ENCODE results near the gene PRRG4. TPM values are rescaled to one million over a fixed set of nuclear protein-coding genes. Genes with fewer than 3 reads are reported as not detected.

PRRG4 gene
- total and polyA plus RNA-seq, 7 donors, result 0.05 to 0.58 (median 0.15) TPM

DNA sequence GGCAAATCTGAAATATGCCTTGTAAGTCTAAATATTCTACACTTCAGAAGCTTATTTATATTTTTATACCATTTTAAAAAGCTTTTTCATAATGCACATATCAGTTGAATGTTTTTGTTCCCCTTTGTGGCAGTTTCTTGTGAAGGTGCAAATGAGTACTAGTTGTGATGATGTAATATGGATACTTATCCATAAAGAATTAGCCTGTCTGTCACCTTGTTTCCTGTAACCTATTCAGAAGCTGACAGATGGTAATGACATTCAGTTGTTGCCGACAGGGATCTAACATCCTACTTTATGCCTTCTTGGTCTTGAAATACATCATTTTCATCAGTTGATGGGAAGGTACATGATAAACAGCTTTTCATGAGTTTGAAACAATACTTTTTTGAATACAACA, 65.7 kb downstream of the PRRG4 start:
- no peak for ATAC-seq
- H3K4me1 ChIP-seq, result peaks cover 18% of the 10 kb centered on the region
- intact Hi-C loops (cut with DNase I), result loop anchor here in 1 of 2 donors (10.0 kb wide), 1 partner anchor 311 kb away; the partner anchor contains the start of gene EIF3M

DNA sequence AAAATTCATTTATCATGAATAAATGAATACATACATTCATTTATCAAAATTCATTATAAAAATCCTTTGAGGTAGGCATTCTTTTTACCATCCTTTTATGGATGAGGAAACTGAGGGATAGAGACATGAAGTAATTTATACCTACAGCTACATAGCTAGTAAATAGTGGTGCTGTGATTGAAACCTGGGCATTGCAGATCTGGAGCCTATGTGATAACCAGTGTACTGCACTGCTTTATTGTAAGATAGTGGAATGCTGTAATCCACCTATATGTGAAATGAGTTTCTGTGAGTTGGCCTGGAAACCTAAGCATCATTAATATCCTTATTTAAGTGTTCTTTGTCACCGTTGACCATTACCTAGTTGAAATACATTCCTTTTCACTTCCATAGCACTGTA, 67.4 kb downstream of the PRRG4 start:
- H3K9me3 ChIP-seq, result no peaks in the 10 kb centered on the region
- peaks cover 12% of the 10 kb centered on the region for H3K4me1 ChIP-seq
- no peak for ATAC-seq
- peaks cover 0 to 5% of the 10 kb centered on the region in 2 donors for H3K36me3 ChIP-seq (ENCODE audit: insufficient read depth in 1 of 2, low read depth in 1 of 2)
- WGBS, 3 donors, result 76 to 83% (median 77%) methylated on average over 1 of the region's 1 CpG
- no peak overlapping the region for H3K27ac ChIP-seq
- intact Hi-C loops (cut with DNase I), result loop anchor here in 1 of 2 donors (10.0 kb wide), 1 partner anchor 312 kb away; the partner anchor contains the start of gene EIF3M
- H3K27me3 ChIP-seq (ENCODE audit: insufficient read depth in 3 of 3, low read length in 2 of 3), result no peaks in the 10 kb centered on the region
- TF ChIP-seq, protein P1, sequence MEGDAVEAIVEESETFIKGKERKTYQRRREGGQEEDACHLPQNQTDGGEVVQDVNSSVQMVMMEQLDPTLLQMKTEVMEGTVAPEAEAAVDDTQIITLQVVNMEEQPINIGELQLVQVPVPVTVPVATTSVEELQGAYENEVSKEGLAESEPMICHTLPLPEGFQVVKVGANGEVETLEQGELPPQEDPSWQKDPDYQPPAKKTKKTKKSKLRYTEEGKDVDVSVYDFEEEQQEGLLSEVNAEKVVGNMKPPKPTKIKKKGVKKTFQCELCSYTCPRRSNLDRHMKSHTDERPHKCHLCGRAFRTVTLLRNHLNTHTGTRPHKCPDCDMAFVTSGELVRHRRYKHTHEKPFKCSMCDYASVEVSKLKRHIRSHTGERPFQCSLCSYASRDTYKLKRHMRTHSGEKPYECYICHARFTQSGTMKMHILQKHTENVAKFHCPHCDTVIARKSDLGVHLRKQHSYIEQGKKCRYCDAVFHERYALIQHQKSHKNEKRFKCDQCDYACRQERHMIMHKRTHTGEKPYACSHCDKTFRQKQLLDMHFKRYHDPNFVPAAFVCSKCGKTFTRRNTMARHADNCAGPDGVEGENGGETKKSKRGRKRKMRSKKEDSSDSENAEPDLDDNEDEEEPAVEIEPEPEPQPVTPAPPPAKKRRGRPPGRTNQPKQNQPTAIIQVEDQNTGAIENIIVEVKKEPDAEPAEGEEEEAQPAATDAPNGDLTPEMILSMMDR (IDR thresholded peaks at IDR 0.05), result no peak
- H3K4me3 ChIP-seq, result no peak overlapping the region
- DNase-seq, result no peak

More for the DNA sequence above, 65.7 kb downstream of the PRRG4 start:
- no peak for DNase-seq
- H3K36me3 ChIP-seq (ENCODE audit: insufficient read depth in 1 of 2, low read depth in 1 of 2), result peaks cover 0 to 5% of the 10 kb centered on the region in 2 donors
- H3K27ac ChIP-seq, result no peak overlapping the region
- no peaks in the 10 kb centered on the region for H3K27me3 ChIP-seq (ENCODE audit: insufficient read depth in 3 of 3, low read length in 2 of 3)
- no peaks in the 10 kb centered on the region for H3K9me3 ChIP-seq
- TF ChIP-seq, protein P1 (IDR thresholded peaks at IDR 0.05), result no peak
- WGBS, 3 donors, result 30 to 41% (median 32%) methylated on average over 1 of the region's 1 CpG
- no peak overlapping the region for H3K4me3 ChIP-seq

DNA sequence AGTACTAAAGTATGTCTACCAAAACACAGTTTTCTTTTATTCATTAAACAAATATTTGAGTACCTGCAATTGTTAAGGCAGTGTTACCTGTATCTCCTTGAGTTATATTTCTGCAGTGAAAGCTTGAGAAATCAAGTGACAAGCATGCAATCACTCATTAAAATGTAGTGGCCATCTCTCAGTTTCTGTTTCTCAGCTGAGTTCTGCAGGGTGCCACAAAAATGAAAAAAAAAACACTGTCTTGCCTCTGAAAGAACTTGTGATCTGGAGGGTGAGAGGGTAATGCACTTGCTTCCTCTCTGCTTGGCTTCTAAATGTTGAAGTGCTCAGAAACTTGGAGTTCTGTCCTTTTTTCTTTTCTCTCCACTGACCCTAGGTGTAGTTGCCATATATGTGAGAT, 69.7 kb downstream of the PRRG4 start:
- intact Hi-C loops (cut with DNase I), result loop anchor here in 1 of 2 donors (10.0 kb wide), 1 partner anchor 315 kb away; the partner anchor contains the start of gene EIF3M
- ATAC-seq (no peak), DNase-seq (no peak)
- no peaks in the 10 kb centered on the region for H3K9me3 ChIP-seq
- peaks cover 10% of the 10 kb centered on the region for H3K4me1 ChIP-seq
- no peak overlapping the region for H3K4me3 ChIP-seq
- TF ChIP-seq, protein P1 (IDR thresholded peaks at IDR 0.05), result no peak
- H3K36me3 ChIP-seq (ENCODE audit: insufficient read depth in 1 of 2, low read depth in 1 of 2), result peaks cover 0 to 5% of the 10 kb centered on the region in 2 donors
- H3K27me3 ChIP-seq (ENCODE audit: insufficient read depth in 3 of 3, low read length in 2 of 3), result no peaks in the 10 kb centered on the region
- no peak overlapping the region for H3K27ac ChIP-seq

DNA sequence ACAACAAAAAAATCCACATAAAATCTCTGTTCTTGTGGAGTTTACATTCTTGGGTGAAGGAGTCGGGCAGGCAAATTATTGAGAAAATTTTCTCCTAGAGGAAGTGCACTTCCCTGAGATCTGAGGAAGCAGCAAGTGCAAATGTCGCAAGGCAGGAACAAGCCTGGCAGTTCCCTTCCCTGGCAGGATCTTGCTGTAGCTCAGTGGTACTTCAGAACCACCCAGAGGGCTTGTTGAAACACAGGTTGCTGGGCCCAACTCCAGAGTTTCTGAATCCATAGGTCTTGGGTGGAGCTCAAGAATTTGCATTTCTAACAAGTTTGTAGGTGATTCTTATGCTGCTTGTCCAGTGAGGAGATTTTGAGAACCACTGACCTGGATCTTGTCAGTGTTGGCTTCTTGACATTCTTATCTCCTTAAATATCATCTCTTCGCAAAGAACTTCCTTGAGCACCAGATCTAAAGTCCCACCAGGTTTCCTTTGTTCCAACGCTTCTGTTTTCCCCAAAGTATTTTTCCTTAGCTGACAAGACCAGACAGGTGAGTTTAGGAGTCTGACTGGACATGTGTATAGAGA, 72.5 kb downstream of the PRRG4 start:
- intact Hi-C loops (cut with DNase I), result no loop called here
- 78 to 79% (median 78%) methylated on average over 4 of the region's 4 CpGs for WGBS, 3 donors
- no peak overlapping the region for H3K27ac ChIP-seq

More for the DNA sequence above, 72.5 kb downstream of the PRRG4 start:
- DNase-seq (no peak), ATAC-seq (no peak)
- H3K36me3 ChIP-seq (ENCODE audit: insufficient read depth in 1 of 2, low read depth in 1 of 2), result peaks cover 0 to 5% of the 10 kb centered on the region in 2 donors
- H3K4me3 ChIP-seq, result no peak overlapping the region
- TF ChIP-seq, protein P1 (IDR thresholded peaks at IDR 0.05), result no peak
- no peaks in the 10 kb centered on the region for H3K9me3 ChIP-seq
- H3K27me3 ChIP-seq (ENCODE audit: insufficient read depth in 3 of 3, low read length in 2 of 3), result no peaks in the 10 kb centered on the region
- peaks cover 9% of the 10 kb centered on the region for H3K4me1 ChIP-seq
